ENCODE measurements around the gene ZNF253.
"Not testable (repeated sequence)": the region's sequence is repeated elsewhere in the genome, so short reads cannot be mapped to it uniquely, and the experiment has no call there.

Gene ZNF253

GRCh38 chr19:19900139-19900728 lies 34.6 kb downstream of the ZNF253 start:
- no peak for DNase-seq

GRCh38 chr19:19900729-19901444 lies 35.2 kb downstream of the ZNF253 start, which contains the start of gene ZNF93:
ZNF93 (plus strand) TSS chr19:19900946; CDS start chr19:19901089, 143 bp downstream.
- peak; percentile 85 for DNase-seq

GRCh38 chr19:19907551-19907950 lies 41.9 kb downstream of the ZNF253 start:
- DNase-seq = not testable (repeated sequence)

GRCh38 chr19:19909654-19910053 lies 44.0 kb downstream of the ZNF253 start:
- DNase-seq = no peak

GRCh38 chr19:19911150-19911549 lies 45.5 kb downstream of the ZNF253 start:
- no peak for DNase-seq

- no peak for DNase-seq
Observed at GRCh38 chr19:19914596-19914995, 48.9 kb downstream of the ZNF253 start.

GRCh38 chr19:19930417-19930816 lies 64.7 kb downstream of the ZNF253 start:
- DNase-seq = peak; percentile 48

GRCh38 chr19:19933432-19934314 lies 68.0 kb downstream of the ZNF253 start:
- DNase-seq = not testable (repeated sequence)

GRCh38 chr19:19937403-19937802 lies 71.7 kb downstream of the ZNF253 start:
- DNase-seq = no peak

- no peak for DNase-seq
Observed at GRCh38 chr19:19938449-19938848, 72.8 kb downstream of the ZNF253 start.

- no peak for DNase-seq
Observed at GRCh38 chr19:19943848-19944582, 78.3 kb downstream of the ZNF253 start.

Data from activated T-cell treated with anti-CD3 and anti-CD28 coated beads, Interleukin-2, amount 50 U/mL, for 1 hour (primary cell).